Measurements from ENCODE around the gene ZNF431. TPM values are rescaled to one million over a fixed set of nuclear protein-coding genes. Genes with fewer than 3 reads are reported as not detected.

The ZNF431 gene
- total and polyA plus RNA-seq, 4 donors: 0.29 to 6.6 (median 1.5) TPM

DNA sequence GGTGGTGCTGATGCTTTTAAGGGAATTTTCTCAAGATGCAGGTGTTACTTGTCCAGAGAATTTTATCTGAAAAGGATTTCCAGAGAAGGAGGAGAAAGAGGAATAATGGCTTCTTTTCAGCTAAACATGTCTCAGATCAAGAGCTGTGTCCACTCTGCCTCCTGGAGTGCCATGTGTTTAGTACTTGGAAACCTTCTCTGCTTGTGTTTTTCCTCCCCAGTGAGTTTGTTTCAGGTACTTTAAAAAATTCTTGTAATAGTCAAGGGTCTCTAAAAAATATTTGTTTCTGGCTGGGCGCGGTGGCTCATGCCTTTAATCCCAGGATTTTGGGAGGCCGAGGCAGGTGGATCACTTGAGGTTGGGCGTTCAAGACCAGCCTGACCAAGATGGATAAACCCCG lies 22.7 kb downstream of the ZNF431 start:
- H3K9ac ChIP-seq (ENCODE audit: low read depth in 1 of 2, low read length in 2 of 2): no peak overlapping the region
- no peak for DNase-seq (ENCODE audit: low spot score)
- H3K4me1 ChIP-seq (ENCODE audit: control insufficient read depth in 4 of 4, insufficient read depth in 4 of 4, low read length in 3 of 4): peaks cover 0 to 1% (median 0%) of the 10 kb centered on the region in 4 donors
- H3K9me3 ChIP-seq (ENCODE audit: control insufficient read depth in 4 of 4, low read length in 3 of 4): no peaks in the 10 kb centered on the region
- TF ChIP-seq HNF4G (IDR thresholded peaks at IDR 0.05) (no peak), EGR1 (IDR thresholded peaks at IDR 0.05; ENCODE audit: low read depth in 2 of 2) (no peak), RAD21 (IDR thresholded peaks at IDR 0.05) (no peak), NR2F2 (IDR thresholded peaks at IDR 0.05) (no peak), RXRA (IDR thresholded peaks at IDR 0.05) (no peak), JUND (IDR thresholded peaks at IDR 0.05) (no peak), GABPA (IDR thresholded peaks at IDR 0.05 in 1 of 2, conservative IDR thresholded peaks at IDR 0.05 in 1 of 2) (no peak), YY1 (IDR thresholded peaks at IDR 0.05) (no peak), TAF1 (conservative IDR thresholded peaks at IDR 0.05) (no peak), HNF4A (conservative IDR thresholded peaks at IDR 0.05) (no peak), FOXA1 (IDR thresholded peaks at IDR 0.05) (no peak), SP1 (IDR thresholded peaks at IDR 0.05) (no peak), FOXA2 (IDR thresholded peaks at IDR 0.05) (no peak)
- TF ChIP-seq, protein P1, sequence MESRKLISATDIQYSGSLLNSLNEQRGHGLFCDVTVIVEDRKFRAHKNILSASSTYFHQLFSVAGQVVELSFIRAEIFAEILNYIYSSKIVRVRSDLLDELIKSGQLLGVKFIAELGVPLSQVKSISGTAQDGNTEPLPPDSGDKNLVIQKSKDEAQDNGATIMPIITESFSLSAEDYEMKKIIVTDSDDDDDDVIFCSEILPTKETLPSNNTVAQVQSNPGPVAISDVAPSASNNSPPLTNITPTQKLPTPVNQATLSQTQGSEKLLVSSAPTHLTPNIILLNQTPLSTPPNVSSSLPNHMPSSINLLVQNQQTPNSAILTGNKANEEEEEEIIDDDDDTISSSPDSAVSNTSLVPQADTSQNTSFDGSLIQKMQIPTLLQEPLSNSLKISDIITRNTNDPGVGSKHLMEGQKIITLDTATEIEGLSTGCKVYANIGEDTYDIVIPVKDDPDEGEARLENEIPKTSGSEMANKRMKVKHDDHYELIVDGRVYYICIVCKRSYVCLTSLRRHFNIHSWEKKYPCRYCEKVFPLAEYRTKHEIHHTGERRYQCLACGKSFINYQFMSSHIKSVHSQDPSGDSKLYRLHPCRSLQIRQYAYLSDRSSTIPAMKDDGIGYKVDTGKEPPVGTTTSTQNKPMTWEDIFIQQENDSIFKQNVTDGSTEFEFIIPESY (IDR thresholded peaks at IDR 0.05): no peak
- TF ChIP-seq, protein P2, sequence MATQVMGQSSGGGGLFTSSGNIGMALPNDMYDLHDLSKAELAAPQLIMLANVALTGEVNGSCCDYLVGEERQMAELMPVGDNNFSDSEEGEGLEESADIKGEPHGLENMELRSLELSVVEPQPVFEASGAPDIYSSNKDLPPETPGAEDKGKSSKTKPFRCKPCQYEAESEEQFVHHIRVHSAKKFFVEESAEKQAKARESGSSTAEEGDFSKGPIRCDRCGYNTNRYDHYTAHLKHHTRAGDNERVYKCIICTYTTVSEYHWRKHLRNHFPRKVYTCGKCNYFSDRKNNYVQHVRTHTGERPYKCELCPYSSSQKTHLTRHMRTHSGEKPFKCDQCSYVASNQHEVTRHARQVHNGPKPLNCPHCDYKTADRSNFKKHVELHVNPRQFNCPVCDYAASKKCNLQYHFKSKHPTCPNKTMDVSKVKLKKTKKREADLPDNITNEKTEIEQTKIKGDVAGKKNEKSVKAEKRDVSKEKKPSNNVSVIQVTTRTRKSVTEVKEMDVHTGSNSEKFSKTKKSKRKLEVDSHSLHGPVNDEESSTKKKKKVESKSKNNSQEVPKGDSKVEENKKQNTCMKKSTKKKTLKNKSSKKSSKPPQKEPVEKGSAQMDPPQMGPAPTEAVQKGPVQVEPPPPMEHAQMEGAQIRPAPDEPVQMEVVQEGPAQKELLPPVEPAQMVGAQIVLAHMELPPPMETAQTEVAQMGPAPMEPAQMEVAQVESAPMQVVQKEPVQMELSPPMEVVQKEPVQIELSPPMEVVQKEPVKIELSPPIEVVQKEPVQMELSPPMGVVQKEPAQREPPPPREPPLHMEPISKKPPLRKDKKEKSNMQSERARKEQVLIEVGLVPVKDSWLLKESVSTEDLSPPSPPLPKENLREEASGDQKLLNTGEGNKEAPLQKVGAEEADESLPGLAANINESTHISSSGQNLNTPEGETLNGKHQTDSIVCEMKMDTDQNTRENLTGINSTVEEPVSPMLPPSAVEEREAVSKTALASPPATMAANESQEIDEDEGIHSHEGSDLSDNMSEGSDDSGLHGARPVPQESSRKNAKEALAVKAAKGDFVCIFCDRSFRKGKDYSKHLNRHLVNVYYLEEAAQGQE (IDR thresholded peaks at IDR 0.05): no peak
- TF ChIP-seq, protein P3, sequence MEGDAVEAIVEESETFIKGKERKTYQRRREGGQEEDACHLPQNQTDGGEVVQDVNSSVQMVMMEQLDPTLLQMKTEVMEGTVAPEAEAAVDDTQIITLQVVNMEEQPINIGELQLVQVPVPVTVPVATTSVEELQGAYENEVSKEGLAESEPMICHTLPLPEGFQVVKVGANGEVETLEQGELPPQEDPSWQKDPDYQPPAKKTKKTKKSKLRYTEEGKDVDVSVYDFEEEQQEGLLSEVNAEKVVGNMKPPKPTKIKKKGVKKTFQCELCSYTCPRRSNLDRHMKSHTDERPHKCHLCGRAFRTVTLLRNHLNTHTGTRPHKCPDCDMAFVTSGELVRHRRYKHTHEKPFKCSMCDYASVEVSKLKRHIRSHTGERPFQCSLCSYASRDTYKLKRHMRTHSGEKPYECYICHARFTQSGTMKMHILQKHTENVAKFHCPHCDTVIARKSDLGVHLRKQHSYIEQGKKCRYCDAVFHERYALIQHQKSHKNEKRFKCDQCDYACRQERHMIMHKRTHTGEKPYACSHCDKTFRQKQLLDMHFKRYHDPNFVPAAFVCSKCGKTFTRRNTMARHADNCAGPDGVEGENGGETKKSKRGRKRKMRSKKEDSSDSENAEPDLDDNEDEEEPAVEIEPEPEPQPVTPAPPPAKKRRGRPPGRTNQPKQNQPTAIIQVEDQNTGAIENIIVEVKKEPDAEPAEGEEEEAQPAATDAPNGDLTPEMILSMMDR (IDR thresholded peaks at IDR 0.05; ENCODE audit: low read depth, low read length, missing input control): no peak
- TF ChIP-seq, protein P4, sequence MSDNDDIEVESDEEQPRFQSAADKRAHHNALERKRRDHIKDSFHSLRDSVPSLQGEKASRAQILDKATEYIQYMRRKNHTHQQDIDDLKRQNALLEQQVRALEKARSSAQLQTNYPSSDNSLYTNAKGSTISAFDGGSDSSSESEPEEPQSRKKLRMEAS (IDR thresholded peaks at IDR 0.05): no peak
- TF ChIP-seq, protein P5, sequence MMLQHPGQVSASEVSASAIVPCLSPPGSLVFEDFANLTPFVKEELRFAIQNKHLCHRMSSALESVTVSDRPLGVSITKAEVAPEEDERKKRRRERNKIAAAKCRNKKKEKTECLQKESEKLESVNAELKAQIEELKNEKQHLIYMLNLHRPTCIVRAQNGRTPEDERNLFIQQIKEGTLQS (IDR thresholded peaks at IDR 0.05): no peak
- no peaks in the 10 kb centered on the region for H3K27me3 ChIP-seq (ENCODE audit: control insufficient read depth in 4 of 4, insufficient read depth in 4 of 4, low read length in 3 of 4)
- peaks cover 0 to 2% (median 0%) of the 10 kb centered on the region in 4 donors for H3K36me3 ChIP-seq (ENCODE audit: control insufficient read depth in 4 of 4, insufficient read depth in 3 of 4, low read depth in 1 of 4, low read length in 3 of 4)
- H3K4me3 ChIP-seq (ENCODE audit: low read depth in 1 of 3, low read length in 3 of 3): no peak overlapping the region
- WGBS: 97% methylated on average over 5 of the region's 5 CpGs
- H3K27ac ChIP-seq (ENCODE audit: low read depth in 1 of 2, low read length in 2 of 2): no peak overlapping the region
